GM21786 (cell line): ENCODE results near the gene PSMC5.
A peak's percentile ranks its signal among the peaks of the same experiment; 100 is the strongest.
"Not testable (repeated sequence)": the region's sequence is repeated elsewhere in the genome, so short reads cannot be mapped to it uniquely, and the experiment has no call there.

Source experiments
- ATAC-seq: cut with Tn5 transposase; IDR thresholded peaks from one replicate; pipeline ENCODE4 v1.9.1; 2021; ENCODE audit not compliant: unreplicated experiment

PSMC5 gene

DNA sequence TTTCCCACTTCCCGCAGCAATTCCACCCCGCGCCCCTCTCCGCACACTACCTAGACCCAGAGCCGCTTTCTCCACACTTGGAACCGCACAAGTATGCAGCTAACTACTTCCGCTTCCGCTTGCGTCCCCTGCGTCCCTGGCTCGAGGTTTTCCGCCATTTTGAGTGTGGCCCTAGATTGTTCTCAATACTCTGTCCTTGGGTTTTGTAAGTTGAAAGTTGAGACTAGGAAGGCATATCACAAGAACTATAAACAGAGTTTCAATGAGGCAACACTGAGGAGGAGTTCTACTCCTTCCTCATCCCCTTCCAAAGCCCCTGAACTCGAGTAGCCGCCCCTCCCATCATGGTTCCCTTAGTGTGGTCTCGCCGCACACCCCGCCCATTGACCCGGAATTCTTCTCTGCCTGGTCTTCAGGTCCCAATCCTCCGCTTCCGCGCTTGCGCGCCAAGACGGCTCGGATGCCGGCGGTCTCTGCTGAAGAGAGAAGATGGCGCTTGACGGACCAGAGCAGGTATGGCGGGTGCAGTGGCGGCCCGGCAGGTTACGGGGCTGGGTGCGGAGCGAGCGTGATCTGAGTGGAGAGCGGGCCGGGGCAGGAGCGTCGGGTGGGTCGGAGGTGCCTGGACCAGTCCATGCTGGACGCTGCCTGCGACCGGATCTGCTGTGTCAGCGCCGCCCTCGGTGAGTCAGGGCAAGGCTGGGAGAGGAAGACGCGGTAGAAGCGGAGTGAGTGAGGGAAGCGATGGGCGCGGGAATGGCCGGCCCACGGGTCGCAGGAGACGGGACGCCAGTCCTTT, at the start of gene PSMC5, which contains the start of gene FTSJ3:
PSMC5 (plus strand) TSS at position 430 of the 799 bp plus-strand sequence; CDS start at position 490, 60 bp downstream.
FTSJ3 (minus strand) TSS at position 662 of the 799 bp plus-strand sequence. CDS start 761 bp downstream, outside the sequence.
- peak; percentile 86 for ATAC-seq

DNA sequence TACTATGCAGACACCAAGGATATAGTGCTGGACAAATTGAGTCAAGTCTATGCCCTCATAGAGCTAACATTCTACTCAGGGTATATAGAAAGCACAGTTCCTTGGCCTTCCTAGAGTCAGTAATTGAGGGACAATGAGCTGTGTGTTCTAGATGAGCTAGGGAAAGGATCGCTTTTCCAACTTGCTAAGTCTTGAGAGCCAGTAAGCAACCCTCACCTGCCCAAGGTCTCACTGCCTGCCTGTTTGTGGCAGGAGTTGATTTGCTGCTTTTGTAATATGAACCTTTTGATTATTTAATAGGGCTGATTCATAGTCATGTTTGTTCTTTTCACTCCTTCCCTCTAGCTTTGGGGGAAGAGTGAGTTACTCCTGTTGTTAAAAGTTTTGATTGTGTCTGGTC, 46.7 kb upstream of the PSMC5 start:
- no peak for ATAC-seq

DNA sequence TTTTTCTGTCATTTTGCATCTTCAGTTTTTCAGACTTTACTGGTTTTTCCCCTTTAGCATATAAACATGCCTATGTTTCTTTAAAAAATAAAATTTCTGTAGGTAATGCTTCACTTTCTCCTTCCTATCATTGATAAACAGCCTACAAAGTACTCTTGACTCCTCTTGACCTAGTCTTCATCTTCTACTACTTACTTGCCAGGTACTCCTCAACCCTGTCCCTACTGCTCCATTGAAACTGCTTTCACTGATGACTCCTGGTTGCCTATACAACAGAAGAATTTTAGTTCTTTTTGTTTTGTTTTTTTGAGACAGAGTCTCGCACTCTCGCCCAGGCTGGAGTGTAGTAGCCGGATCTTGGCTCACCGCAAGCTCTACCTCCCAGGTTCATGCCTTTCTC, 46.3 kb upstream of the PSMC5 start:
- no peak for ATAC-seq

DNA sequence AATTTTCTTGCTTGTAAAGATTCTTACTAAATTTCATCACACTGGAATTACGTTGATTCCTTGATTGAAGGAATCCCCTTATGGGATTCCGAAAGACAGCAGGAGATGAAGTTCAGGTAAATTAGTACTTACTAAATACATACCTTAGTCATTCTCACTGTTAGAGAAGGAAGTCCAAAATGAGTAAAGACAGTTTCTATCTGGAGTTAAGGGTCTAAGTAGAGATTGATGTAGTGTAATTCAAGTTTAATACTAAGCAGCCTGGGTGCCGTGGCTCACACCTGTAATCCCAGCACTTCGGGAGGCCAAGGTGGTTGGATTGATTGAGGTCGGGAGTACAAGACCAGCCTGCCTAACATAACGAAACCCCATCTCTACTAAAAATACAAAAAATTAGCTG, 43.7 kb upstream of the PSMC5 start:
- no peak for ATAC-seq

DNA sequence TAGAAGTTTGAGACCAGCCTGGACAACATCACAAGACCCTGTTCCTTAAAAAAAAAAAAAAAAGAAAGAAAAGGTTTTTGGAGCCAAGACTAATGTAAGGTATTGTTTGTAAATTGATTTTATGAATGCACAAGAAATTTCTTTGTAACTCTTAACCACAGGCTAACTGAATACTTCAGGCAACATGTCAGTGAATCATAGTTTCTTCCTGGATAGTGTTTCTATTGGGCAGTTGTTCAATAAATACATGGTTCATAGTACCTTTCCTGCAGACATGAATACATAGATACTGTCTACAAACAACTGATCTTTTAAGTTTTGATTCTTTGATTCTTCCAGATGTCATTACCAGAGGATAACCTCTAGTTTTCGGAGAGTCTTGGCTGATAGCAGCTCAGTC, 41.7 kb upstream of the PSMC5 start:
- ATAC-seq, result no peak

DNA sequence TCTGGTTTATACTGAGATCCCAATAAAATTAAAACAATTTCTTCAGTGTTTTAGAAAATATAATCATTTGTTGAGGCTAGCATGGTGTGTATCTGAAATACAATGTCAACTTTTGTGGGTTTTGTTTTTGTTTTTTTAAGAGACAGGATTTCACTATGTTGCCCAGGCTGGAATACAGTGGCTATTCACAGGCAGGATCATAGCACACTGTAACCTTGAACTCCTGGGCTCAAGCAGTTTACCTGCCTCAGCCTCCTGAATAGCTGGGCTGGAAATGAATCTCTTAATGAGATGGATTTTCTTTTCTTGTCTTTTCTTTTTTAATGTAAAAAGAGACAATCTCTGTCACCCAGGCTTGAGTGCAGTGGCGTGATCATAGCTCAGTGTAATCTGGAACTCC, 41.1 kb upstream of the PSMC5 start:
- ATAC-seq, result no peak

DNA sequence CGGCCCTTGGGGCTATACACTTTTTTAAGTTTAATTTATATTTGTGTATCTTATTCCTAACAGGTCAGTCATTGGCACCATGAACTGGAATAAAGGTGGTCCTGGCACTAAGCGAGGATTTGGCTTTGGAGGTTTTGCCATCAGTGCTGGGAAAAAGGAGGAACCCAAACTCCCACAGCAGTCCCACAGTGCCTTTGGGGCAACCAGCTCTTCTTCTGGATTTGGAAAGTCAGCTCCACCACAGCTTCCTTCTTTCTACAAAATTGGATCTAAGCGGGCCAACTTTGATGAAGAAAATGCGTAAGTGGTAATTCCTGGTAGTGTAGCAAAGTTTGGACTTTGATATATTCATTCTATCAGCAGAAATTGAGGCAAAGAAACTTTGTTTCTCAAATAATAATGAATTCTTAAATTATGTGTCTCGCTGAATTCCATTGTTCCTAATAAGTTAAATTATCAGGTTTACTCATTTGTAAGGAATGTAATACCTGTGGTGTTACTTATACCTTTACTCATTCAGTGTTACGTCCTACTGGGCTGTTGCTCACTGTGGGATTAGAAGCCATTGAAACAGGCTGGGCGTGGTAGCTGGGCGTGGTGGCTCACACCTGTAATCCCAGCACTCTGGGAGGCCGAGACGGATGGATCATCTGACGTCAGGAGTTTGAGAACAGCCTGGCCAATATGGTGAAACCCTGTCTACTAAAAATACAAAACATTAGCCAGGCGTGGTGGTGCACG, 40.1 kb upstream of the PSMC5 start:
- no peak for ATAC-seq

DNA sequence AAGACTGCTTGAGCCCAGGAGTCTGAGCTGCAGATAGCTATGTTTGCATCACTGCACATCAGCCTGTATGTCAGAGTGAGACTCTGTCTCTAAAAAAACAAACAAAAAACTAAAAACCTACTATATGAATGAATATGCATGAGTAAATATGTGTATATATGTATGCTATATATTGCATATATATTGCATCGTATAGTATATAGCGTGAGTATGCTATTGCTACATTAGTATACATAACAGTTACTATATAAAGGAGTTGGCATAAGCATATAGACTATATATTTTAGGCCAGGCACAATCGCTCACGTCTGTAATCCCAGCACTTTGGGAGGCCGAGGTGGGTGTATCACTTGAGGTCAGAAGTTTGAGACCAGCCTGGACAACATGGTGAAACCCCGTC, 37.2 kb upstream of the PSMC5 start:
- no peak for ATAC-seq

DNA sequence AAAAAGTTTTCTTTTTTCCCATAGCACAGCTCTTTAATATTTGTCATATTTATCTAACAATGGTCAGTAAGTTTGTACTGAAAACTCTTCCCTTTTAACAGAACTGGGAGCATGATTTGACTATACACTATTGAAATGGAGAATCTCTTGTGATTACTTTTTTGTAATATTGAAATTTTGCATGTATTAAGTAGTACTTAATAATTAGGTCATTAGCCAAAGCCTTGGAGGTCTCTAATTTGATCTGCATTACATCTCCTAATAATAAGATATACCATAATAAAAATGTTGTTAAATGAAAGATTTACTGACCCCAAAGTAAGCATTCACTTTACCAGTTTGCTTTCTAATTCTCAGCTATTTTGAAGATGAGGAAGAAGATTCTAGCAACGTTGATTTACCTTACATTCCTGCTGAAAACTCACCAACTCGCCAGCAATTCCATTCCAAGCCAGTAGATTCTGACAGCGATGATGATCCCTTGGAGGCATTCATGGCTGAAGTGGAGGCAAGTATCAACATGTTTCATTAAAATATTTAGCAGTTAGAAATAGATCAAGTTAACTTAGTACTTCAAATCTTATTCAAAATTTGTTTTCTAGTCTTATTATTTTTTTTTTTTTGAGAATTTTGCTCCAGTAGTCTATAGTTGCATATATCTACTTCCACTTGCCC, 35.0 kb upstream of the PSMC5 start:
- ATAC-seq, result no peak

DNA sequence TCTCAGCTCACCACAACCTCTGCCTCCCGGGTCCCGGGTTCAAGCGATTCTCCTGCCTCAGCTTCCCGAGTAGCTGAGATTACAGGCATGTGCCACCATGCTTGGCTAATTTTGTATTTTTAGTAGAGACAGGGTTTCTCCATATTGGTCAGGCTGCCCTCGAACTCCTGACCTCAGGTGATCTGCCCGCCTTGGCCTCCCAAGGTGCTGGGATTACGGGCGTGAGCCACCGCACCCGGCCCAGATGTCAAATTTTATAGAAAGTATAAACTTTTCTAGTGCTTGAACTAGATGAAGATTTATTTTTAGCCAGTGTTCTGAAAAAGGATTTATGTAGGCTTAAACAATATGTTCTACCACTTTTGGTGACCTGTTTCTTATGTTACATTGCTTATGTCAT, 30.9 kb upstream of the PSMC5 start:
- ATAC-seq, result not testable (repeated sequence)

DNA sequence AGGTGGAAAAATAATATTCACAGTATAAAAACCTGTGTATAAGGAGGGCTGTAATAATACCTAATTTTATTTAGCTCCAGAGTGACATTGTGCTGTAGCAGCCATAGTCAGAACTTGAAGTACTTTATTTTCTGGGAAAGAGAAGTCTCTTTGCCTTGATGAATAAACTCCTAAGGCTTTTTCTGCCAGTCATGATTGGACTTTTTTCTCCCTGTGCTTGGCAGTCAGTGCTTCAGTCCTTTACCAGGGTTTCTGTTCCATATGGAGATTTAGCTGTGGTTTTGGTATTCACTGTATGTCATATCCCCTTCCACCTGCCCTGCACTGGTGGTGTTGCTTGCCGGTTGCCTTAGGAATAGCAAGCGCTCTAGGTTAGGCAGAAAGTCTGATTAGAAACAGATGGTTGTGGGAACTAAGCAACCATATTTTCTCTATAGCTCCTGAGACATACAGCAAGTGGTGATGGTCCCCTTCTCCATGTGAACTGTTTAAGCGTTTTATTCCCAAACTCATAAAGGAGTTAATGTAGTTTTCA, 28.6 kb upstream of the PSMC5 start:
- no peak for ATAC-seq

DNA sequence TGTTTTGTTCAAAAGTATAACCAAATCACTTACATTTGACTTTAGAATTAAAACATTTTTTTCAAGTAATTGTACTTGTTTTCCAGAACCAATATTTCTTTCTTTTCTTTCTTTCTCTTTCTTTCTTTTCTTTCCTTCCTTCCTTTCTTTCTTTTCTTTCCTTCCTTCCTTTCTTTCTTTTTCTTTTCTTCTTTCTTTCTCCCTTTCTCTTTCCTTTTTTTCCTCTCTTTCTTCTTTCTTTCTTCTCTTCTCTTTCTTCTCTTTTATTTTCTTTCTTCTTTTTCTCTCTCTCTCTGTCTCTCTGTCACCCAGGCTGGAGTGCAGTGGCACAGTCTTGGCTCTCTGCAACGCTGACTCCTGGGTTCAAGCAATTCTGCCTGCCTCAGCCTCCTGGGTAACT, 26.4 kb upstream of the PSMC5 start:
- ATAC-seq, result no peak

DNA sequence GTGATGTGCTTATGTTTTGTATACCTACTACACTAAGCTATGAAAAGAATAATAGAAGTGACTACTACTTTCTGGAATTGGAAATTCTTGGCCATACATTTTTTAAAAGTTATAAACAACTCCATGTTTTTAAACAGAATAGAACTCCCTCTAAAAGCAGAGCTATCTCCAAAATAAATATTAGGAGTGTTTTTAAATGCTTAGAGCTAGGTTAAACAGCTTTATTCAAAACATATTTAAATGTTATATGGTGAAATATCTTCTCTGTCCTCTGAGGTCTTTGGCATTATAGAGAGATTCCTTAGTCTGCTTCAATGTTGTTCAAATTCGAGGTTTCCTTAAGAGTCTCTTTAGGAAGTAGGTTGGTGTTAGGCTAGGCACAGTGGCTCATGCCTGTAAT, 22.9 kb upstream of the PSMC5 start:
- no peak for ATAC-seq

DNA sequence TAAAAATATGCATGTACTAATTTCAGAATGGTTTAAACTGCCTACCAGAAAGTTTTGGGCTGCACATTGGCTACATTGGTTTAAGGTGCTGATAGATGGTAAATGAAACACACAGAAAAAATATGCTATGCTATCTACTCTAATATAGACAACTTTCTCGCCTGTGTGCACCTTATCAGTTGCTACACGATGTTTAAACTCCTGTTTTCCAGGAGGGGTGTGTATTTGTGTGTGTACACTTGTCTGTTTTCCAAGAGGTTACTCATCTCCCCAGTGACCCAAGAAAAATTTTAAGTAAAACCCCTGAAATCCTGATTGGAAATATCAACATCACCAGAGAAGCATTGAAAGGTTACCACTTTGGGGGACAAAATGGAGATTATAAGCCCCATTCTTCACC, 21.6 kb upstream of the PSMC5 start:
- no peak for ATAC-seq

DNA sequence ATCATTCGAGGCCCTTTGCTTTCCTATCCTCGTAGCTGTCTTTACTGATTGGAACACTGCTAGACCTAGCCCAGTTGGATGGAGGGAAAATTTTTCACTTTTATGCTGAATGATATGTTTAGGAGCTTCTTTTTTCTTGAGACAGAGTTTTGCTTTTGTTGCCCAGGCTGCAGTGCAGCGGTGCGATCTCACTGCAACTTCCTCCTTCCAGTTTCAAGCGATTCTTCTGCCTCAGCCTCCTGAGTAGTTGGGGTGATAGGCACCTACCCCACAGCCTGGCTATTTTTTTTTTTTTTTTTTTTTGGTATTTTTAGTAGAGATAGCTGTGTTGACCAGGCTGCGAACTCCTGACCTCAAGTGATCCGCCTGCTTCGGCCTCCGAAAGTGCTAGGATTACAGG, 17.3 kb upstream of the PSMC5 start:
- ATAC-seq, result no peak

DNA sequence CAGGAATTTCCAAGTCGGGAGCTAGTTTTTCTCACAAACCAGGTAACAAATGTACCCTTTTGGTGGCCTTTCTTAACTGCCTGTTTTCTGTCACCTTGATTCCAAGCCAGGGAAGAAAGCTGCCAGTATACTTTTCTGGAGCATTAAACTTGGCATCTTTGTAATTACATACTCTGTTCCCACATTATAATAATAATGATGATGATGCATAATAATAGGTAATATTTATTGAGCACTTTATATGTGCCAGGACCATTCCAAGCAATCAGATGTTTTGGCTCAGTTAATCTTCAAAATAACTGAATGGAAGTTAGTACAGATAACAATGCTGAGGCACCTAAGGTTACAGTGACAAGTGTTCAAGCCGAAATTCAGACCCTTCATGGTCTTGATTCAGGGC, 11.1 kb upstream of the PSMC5 start:
- ATAC-seq, result no peak

DNA sequence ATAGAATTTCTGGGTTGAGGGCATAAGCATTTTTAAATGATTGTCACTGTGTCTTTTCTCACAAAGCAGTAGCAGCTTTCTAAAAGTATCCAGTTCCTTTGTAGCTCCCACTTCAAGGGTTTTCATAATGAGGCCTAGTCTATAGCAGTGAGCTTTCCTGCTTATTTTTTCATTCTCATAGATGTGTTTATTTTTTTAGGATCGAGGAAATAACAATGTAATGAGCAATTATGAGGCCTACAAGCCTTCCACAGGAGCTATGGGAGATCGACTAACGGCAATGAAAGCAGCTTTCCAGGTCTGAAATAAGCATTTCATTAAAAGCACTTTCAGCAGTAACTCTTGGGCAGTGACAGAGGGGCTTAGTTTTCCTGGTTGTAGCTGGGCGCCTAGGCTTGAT, 10.6 kb upstream of the PSMC5 start:
- ATAC-seq, result no peak

DNA sequence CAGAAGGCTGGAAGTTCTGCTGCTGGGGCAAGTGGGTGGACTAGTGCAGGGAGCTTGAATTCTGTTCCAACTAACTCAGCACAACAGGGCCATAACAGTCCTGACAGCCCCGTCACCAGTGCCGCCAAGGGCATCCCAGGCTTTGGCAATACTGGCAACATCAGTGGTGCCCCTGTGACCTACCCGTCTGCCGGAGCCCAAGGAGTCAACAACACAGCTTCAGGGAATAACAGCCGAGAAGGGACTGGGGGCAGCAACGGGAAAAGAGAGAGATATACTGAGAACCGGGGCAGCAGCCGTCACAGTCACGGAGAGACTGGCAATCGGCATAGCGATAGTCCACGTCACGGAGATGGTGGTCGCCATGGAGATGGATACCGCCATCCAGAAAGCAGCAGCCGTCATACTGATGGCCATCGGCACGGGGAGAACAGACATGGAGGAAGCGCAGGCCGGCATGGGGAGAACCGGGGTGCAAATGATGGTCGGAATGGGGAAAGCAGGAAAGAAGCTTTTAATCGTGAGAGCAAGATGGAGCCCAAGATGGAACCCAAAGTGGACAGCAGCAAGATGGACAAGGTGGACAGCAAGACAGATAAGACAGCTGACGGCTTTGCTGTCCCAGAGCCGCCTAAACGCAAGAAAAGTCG, 9.4 kb upstream of the PSMC5 start:
- no peak for ATAC-seq

DNA sequence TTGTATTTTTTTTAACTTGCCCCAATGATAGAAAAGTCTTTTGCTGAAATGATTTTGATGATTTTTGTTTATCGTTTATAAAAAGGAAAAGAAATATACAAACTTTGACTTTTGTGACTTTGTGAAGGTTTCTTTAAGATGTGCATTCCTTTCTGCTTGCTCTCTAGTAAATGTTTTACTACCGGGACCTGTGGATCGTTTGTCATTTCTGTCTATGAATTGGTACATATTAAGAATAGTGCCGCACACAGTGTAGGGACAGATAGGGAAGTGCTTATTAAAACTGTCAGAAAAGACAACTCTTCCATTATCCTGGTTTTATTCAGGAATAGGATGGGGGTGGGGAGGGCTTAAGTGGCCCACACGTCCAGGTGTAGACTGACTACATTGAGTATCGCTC, 8.1 kb upstream of the PSMC5 start:
- no peak for ATAC-seq

DNA sequence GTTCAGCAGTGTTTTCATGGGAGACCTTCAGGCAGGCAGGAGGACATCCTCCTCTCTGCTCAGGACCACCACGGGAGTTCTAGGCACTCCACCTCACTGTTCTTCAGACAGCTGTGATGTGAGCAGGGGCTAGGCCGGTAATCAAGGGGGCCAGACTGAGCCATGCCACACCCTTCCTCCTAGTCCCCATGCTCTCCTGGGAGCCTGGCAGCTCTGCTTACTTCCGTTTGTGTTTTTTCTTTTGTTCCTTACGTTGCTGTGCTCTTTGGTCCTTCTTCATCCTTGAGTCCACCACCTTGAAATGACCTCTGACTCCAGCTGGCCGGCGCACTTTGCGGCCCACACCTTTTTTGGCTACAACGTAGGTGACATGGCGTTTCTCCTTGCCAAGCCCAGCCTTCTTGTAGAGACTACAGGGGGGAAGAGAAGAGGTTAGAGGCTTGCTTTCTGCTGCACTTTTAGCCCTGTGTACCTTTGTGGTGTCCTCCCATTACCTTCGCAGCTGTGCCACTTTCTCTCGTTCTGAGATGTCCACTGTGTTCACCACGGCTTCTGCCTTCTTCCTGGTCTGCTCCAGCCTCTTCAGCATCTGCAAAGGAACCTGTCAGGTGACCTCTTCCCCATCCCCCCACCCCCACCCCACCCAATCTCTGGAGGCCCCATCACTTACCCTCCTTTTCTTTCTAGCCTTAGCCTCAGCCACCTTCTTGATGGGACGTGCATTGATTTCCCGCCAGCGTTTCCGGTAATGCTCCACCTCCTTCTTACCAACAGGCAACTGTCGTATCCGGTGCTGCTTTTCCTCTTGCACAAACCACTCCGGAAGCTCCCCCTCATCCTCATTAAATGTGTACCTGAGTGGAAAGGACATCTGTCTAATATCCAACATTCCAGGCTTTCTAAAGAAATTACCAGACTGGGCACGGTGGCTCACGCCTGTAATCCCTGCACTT, 7.4 kb upstream of the PSMC5 start:
- ATAC-seq, result no peak
